Activated naive CD4-positive, alpha-beta T cell treated with anti-CD3 and anti-CD28 coated beads, Interleukin-2, amount 10 ng/mL, durations not matched to agents 7 days and 5 days (primary cell): Measurements from ENCODE around the gene PLA2G5.
"Not testable (repeated sequence)": the region's sequence is repeated elsewhere in the genome, so short reads cannot be mapped to it uniquely, and the experiment has no call there.

Source experiments
- CTCF ChIA-PET: fragments of 350-600 bp; sonication (Branson Sonifier 250); formaldehyde crosslinking; loops from one replicate; lab custom pipeline; 2021; ENCODE audit warnings: antibody characterized with exemption; lab: Charles Lee
- DNase-seq: peaks from one replicate; pipeline ENCODE4 v3.0.0-alpha.2; 2020
- H3K27ac Mint-ChIP-seq: one replicate; pipeline ENCODE4 v1.8.0; 2021; ENCODE audit warnings: mild to moderate bottlenecking, moderate library complexity, mixed read lengths
- H3K27me3 Mint-ChIP-seq: one replicate; pipeline ENCODE4 v1.8.0; 2021; ENCODE audit warnings: mild to moderate bottlenecking, mixed read lengths
- H3K36me3 Mint-ChIP-seq: one replicate; pipeline ENCODE4 v1.8.0; 2021; ENCODE audit warnings: mixed read lengths
- H3K4me1 Mint-ChIP-seq: one replicate; pipeline ENCODE4 v1.8.0; 2021; ENCODE audit warnings: mixed read lengths
- H3K4me3 Mint-ChIP-seq: one replicate; pipeline ENCODE4 v1.8.0; 2021; ENCODE audit warnings: mild to moderate bottlenecking, moderate library complexity, mixed read lengths
- H3K9me3 Mint-ChIP-seq: one replicate; pipeline ENCODE4 v1.8.0; 2021; ENCODE audit warnings: mixed read lengths

Gene PLA2G5, protein sequence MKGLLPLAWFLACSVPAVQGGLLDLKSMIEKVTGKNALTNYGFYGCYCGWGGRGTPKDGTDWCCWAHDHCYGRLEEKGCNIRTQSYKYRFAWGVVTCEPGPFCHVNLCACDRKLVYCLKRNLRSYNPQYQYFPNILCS

DNA sequence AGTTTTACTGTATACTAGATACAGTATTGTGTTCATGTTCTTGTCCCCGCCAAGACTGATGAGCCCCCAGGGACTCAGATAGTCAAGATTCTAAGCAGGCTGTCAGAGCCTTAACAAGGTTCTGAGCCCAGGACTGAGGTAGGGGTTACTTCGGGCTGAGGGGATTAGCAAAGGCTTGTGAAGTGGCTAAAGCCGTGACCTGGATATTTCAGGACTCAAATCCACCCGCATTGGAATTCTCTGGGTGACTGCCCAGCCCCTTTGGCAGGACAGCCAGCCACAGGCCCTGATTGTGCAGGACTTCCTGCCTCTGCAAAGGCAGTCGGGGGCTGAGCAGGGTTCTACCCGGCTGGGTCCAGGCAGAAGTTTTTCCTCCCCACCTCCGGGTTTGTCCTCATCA is at the start of gene PLA2G5:
TSS of gene PLA2G5 (plus strand) at position 321 of the 400 bp plus-strand sequence. CDS start 14,637 bp downstream, outside the sequence.
- Mint-ChIP-seq H3K9me3 (no peaks in the 10 kb centered on the region), H3K27me3 (peaks cover 4% of the 10 kb centered on the region), H3K4me1 (no peaks in the 10 kb centered on the region), H3K27ac (no peak within 1 kb of the TSS), H3K36me3 (no peaks in the 10 kb centered on the region), H3K4me3 (no peak within 1 kb of the TSS)
- CTCF ChIA-PET = no interaction called here
- DNase-seq = no peak

DNA sequence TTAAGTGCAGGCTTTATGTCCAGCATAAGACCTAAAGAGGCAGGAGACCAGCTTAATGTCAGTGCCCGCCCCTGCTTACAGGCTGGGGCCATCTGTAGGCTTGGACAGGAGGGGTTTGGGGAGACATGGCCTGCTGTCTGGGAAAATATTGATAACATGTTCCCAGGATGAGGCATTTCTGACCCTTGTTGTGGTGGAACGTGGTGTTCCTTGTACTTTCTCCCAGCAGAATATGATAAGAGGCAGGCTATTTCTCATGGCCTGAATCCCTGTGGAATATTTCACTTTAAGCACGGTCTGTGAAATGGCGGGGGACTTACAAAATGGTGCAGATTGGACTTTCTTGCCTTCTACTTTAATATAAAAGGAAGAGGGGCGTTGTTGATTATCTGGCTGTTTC is 41.9 kb upstream of the PLA2G5 start:
- Mint-ChIP-seq H3K27me3 (peaks cover 9% of the 10 kb centered on the region), H3K27ac (no peak overlapping the region), H3K9me3 (no peaks in the 10 kb centered on the region), H3K4me1 (no peaks in the 10 kb centered on the region), H3K4me3 (no peak overlapping the region), H3K36me3 (no peaks in the 10 kb centered on the region)
- CTCF ChIA-PET = no interaction called here
- no peak for DNase-seq

GRCh38 chr1:20028726-20029125 is 41.3 kb upstream of the PLA2G5 start:
- Mint-ChIP-seq H3K4me3 (no peak overlapping the region), H3K36me3 (no peaks in the 10 kb centered on the region), H3K27me3 (peaks cover 3% of the 10 kb centered on the region), H3K9me3 (no peaks in the 10 kb centered on the region), H3K27ac (no peak overlapping the region), H3K4me1 (no peaks in the 10 kb centered on the region)
- CTCF ChIA-PET = no interaction called here
- DNase-seq = no peak

- H3K4me3 Mint-ChIP-seq = no peak overlapping the region
- CTCF ChIA-PET = no interaction called here
- H3K36me3 Mint-ChIP-seq = no peaks in the 10 kb centered on the region
- no peaks in the 10 kb centered on the region for H3K9me3 Mint-ChIP-seq
- no peaks in the 10 kb centered on the region for H3K4me1 Mint-ChIP-seq
- no peak overlapping the region for H3K27ac Mint-ChIP-seq
- H3K27me3 Mint-ChIP-seq = peaks cover 5% of the 10 kb centered on the region
- DNase-seq = no peak
Measured at GRCh38 chr1:20029178-20029912, 40.6 kb upstream of the PLA2G5 start.

DNA sequence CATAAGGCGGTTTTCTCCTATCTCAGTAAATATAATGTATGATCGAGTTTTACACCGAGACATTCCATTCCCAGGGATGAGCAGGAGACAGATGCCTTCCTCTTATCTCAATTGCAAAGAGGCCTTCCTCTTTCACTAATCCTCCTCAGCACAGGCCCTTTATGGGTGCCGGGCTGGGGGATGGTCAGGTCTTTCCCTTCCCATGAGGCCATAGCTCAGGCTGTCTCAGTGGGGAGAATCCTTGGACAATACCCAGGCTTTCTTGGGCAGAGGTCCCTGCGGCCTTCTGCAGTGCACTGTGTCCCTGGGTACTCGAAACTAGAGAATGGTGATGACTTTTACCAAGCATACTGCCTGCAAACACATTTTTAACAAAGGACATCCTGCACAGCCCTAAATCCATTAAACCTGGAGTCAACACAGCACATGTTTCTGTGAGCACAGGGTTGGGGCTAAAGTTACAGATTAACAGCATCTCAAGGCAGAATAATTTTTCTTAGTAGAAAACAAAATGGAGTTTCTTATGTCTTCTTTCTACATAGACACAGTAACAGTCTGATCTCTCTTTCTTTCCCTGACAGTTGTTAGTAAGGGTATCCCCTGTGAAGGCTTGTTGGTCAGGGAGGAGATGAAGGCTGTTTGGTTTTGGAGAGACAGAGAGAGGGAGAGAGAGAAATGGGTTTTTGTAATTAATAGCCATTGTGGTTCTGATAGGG is 39.4 kb upstream of the PLA2G5 start:
- DNase-seq, H3K36me3 Mint-ChIP-seq, H3K4me3 Mint-ChIP-seq, H3K9me3 Mint-ChIP-seq, H3K27ac Mint-ChIP-seq, CTCF ChIA-PET, H3K4me1 Mint-ChIP-seq: not testable (repeated sequence)
- H3K27me3 Mint-ChIP-seq = peaks cover 10% of the 10 kb centered on the region

GRCh38 chr1:20031161-20031560 is 38.8 kb upstream of the PLA2G5 start:
- Mint-ChIP-seq H3K4me1 (no peaks in the 10 kb centered on the region), H3K27ac (no peak overlapping the region), H3K4me3 (no peak overlapping the region), H3K9me3 (peaks cover 6% of the 10 kb centered on the region), H3K36me3 (no peaks in the 10 kb centered on the region), H3K27me3 (peaks cover 10% of the 10 kb centered on the region)
- CTCF ChIA-PET = no interaction called here
- DNase-seq = no peak

DNA sequence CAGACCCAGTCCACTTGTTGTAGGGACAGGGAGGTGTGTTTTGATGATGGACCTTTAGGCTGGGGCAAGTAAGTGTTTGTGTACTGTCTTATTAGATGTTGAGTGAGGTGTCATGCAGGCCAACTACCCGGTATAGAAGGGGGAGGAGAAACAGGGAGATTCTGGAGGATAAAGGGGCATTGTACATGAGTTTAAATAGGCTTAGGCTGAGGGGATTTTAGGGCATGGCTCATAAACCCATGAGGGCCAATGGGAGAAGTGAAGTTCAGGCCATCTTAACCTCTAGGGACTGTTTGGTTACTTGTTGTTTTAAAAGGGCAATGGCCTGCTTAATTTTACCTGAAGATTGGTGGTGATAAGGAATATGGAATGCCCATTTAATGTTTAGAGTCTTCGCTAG is 38.2 kb upstream of the PLA2G5 start:
- no peaks in the 10 kb centered on the region for H3K4me1 Mint-ChIP-seq
- H3K27ac Mint-ChIP-seq = no peak overlapping the region
- H3K4me3 Mint-ChIP-seq = no peak overlapping the region
- DNase-seq = no peak
- peaks cover 10% of the 10 kb centered on the region for H3K27me3 Mint-ChIP-seq
- H3K9me3 Mint-ChIP-seq = peaks cover 6% of the 10 kb centered on the region
- CTCF ChIA-PET = no interaction called here
- H3K36me3 Mint-ChIP-seq = no peaks in the 10 kb centered on the region

- peaks cover 10% of the 10 kb centered on the region for H3K9me3 Mint-ChIP-seq
- CTCF ChIA-PET = no interaction called here
Measured at GRCh38 chr1:20032425-20032824, 37.6 kb upstream of the PLA2G5 start.

GRCh38 chr1:20033420-20033819 is 36.6 kb upstream of the PLA2G5 start:
- H3K36me3 Mint-ChIP-seq = no peaks in the 10 kb centered on the region
- CTCF ChIA-PET = no interaction called here
- no peak overlapping the region for H3K27ac Mint-ChIP-seq
- DNase-seq = no peak
- no peak overlapping the region for H3K4me3 Mint-ChIP-seq
- peaks cover 10% of the 10 kb centered on the region for H3K9me3 Mint-ChIP-seq
- H3K27me3 Mint-ChIP-seq = peaks cover 24% of the 10 kb centered on the region
- peaks cover 13% of the 10 kb centered on the region for H3K4me1 Mint-ChIP-seq

More at GRCh38 chr1:20032425-20032824, 37.6 kb upstream of the PLA2G5 start:
- DNase-seq = no peak
- no peak overlapping the region for H3K4me3 Mint-ChIP-seq
- H3K36me3 Mint-ChIP-seq = no peaks in the 10 kb centered on the region
- H3K27me3 Mint-ChIP-seq = peaks cover 16% of the 10 kb centered on the region
- H3K27ac Mint-ChIP-seq = no peak overlapping the region
- peaks cover 3% of the 10 kb centered on the region for H3K4me1 Mint-ChIP-seq

GRCh38 chr1:20035114-20035513 is 34.9 kb upstream of the PLA2G5 start:
- H3K27me3 Mint-ChIP-seq = peaks cover 24% of the 10 kb centered on the region
- CTCF ChIA-PET = no interaction called here
- H3K4me1 Mint-ChIP-seq = peaks cover 13% of the 10 kb centered on the region
- H3K27ac Mint-ChIP-seq = no peak overlapping the region
- H3K4me3 Mint-ChIP-seq = no peak overlapping the region
- H3K36me3 Mint-ChIP-seq = no peaks in the 10 kb centered on the region
- no peak for DNase-seq
- peaks cover 10% of the 10 kb centered on the region for H3K9me3 Mint-ChIP-seq

DNA sequence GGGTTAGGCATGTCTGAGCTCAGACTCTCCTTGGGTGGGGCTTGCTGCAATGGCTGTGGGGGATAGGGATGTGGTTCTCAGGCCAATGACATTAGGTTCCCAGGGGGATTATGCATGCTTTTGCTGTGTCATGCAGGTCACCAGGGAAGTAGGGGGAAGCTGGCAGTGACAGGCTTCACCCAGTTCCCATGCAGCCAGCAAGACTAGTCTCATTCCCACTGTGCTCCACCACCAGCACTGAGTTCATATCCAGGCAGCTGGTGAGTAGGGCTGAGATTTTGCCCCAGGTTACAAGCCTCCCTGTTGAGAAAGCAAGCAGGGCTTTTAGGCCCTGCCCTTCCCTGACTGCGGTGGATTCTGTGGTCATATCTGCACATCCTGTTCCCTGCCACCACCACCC is 32.1 kb upstream of the PLA2G5 start:
- peaks cover 24% of the 10 kb centered on the region for H3K27me3 Mint-ChIP-seq
- no peak overlapping the region for H3K4me3 Mint-ChIP-seq
- H3K4me1 Mint-ChIP-seq = peaks cover 13% of the 10 kb centered on the region
- H3K36me3 Mint-ChIP-seq = no peaks in the 10 kb centered on the region
- CTCF ChIA-PET = no interaction called here
- no peak overlapping the region for H3K27ac Mint-ChIP-seq
- peaks cover 10% of the 10 kb centered on the region for H3K9me3 Mint-ChIP-seq
- DNase-seq = peak; percentile 26

DNA sequence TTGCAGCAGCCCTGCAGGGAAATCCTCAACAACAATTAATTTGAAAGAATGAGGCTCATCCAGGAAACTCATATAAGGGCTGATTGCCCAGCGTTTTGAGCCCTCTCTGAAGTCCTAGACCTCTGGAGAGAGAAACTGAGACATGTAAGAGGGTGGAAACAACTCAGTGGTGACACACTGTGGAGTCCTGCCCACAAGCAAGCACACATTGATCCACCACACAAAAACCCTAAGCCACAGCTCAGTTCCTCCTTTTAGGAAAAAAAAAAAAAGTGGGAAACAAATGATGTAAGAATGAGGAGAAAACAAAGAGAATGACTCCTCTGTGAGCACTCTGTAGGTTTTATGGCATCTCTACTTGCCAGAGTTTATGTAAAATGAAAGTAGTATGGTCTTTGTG is 22.9 kb upstream of the PLA2G5 start:
- peaks cover 13% of the 10 kb centered on the region for H3K9me3 Mint-ChIP-seq
- no peak for DNase-seq
- no peak overlapping the region for H3K4me3 Mint-ChIP-seq
- no peaks in the 10 kb centered on the region for H3K36me3 Mint-ChIP-seq
- H3K27me3 Mint-ChIP-seq = peaks cover 5% of the 10 kb centered on the region
- H3K27ac Mint-ChIP-seq = no peak overlapping the region
- no peaks in the 10 kb centered on the region for H3K4me1 Mint-ChIP-seq
- CTCF ChIA-PET = no interaction called here

- DNase-seq = no peak
- Mint-ChIP-seq H3K36me3 (no peaks in the 10 kb centered on the region), H3K9me3 (peaks cover 21% of the 10 kb centered on the region), H3K27me3 (peaks cover 10% of the 10 kb centered on the region), H3K27ac (no peak overlapping the region), H3K4me1 (no peaks in the 10 kb centered on the region), H3K4me3 (no peak overlapping the region)
- CTCF ChIA-PET = interaction anchor here (0.7 kb wide), 1 partner anchor 72 kb away, joined by 3 read pairs; no protein-coding TSS in a partner anchor
Measured at GRCh38 chr1:20048563-20048962, 21.4 kb upstream of the PLA2G5 start.

- Mint-ChIP-seq H3K9me3 (peaks cover 21% of the 10 kb centered on the region), H3K27me3 (peaks cover 14% of the 10 kb centered on the region)
- CTCF ChIA-PET, H3K27ac Mint-ChIP-seq, DNase-seq, H3K36me3 Mint-ChIP-seq, H3K4me3 Mint-ChIP-seq, H3K4me1 Mint-ChIP-seq: not testable (repeated sequence)
Measured at GRCh38 chr1:20049056-20049798, 20.8 kb upstream of the PLA2G5 start.
